Measurements from ENCODE around the gene PTAR1.
A peak's percentile ranks its signal among the peaks of the same experiment; 100 is the strongest.

Gene PTAR1
- long read RNA-seq, transcript PTAR1-201 (8 exons, 1,417 nt), result major isoform, 5 of 36 reads
- long read RNA-seq, partial matches to known transcripts, result 14 of 36 reads
- long read RNA-seq, other reads (novel, unspliced or antisense), result 16 of 36 reads

- Histone ChIP-seq H3K27ac (replicated peaks) (peak within 1 kb of the TSS; percentile 92), H3K4me3 (replicated peaks; ENCODE audit: insufficient read depth, low read length) (peak within 1 kb of the TSS; percentile 78), H3K27me3 (ENCODE audit: insufficient read depth, poor library complexity, severe bottlenecking) (no peaks in the 10 kb centered on the region)
- TF ChIP-seq POLR2AphosphoS5 (IDR thresholded peaks at IDR 0.05; ENCODE audit: low read depth), result peak; percentile 82
- no peak for TF ChIP-seq CTCF (IDR thresholded peaks at IDR 0.05; ENCODE audit: insufficient read depth, low read length)
- no peak for TF ChIP-seq SPI1 (IDR thresholded peaks at IDR 0.05; ENCODE audit: borderline replicate concordance, low read depth)
- TF ChIP-seq GABPA (IDR thresholded peaks at IDR 0.05; ENCODE audit: low read depth), result peak; percentile 51
- no peak for TF ChIP-seq REST (IDR thresholded peaks at IDR 0.05; ENCODE audit: insufficient replicate concordance, low read depth)
- DNase-seq (ENCODE audit: low read depth in 1 of 2, low spot score in 1 of 2), result peak; percentile 72 to 91
These were observed at the start of gene PTAR1 for GRCh38 chr9:69759421-69760277. Gene PTAR1, minus strand, starts transcription at chr9:69760011. Its CDS starts 73 bp downstream, at chr9:69759938.

GRCh38 chr9:69809304-69809863, 49.6 kb upstream of the PTAR1 start:
- DNase-seq (ENCODE audit: low read depth in 1 of 2, low spot score in 1 of 2), result no peak
- H3K27ac ChIP-seq (replicated peaks), result no peak overlapping the region
- no peaks in the 10 kb centered on the region for H3K27me3 ChIP-seq (ENCODE audit: insufficient read depth, poor library complexity, severe bottlenecking)
- TF ChIP-seq REST (IDR thresholded peaks at IDR 0.05; ENCODE audit: insufficient replicate concordance, low read depth), result no peak
- TF ChIP-seq CTCF (IDR thresholded peaks at IDR 0.05; ENCODE audit: insufficient read depth, low read length), result no peak
- no peak for TF ChIP-seq SPI1 (IDR thresholded peaks at IDR 0.05; ENCODE audit: borderline replicate concordance, low read depth)
- TF ChIP-seq POLR2AphosphoS5 (IDR thresholded peaks at IDR 0.05; ENCODE audit: low read depth), result no peak
- TF ChIP-seq GABPA (IDR thresholded peaks at IDR 0.05; ENCODE audit: low read depth), result no peak
- no peak overlapping the region for H3K4me3 ChIP-seq (replicated peaks; ENCODE audit: insufficient read depth, low read length)

GRCh38 chr9:69806627-69807026, 46.8 kb upstream of the PTAR1 start:
- Histone ChIP-seq H3K27ac (replicated peaks) (no peak overlapping the region), H3K27me3 (ENCODE audit: insufficient read depth, poor library complexity, severe bottlenecking) (no peaks in the 10 kb centered on the region), H3K4me3 (replicated peaks; ENCODE audit: insufficient read depth, low read length) (no peak overlapping the region)
- TF ChIP-seq GABPA (IDR thresholded peaks at IDR 0.05; ENCODE audit: low read depth) (no peak), REST (IDR thresholded peaks at IDR 0.05; ENCODE audit: insufficient replicate concordance, low read depth) (no peak), SPI1 (IDR thresholded peaks at IDR 0.05; ENCODE audit: borderline replicate concordance, low read depth) (no peak), POLR2AphosphoS5 (IDR thresholded peaks at IDR 0.05; ENCODE audit: low read depth) (no peak), CTCF (IDR thresholded peaks at IDR 0.05; ENCODE audit: insufficient read depth, low read length) (no peak)
- DNase-seq (ENCODE audit: low read depth in 1 of 2, low spot score in 1 of 2), result no peak
